HepG2 (cell line): Measurements from ENCODE around the gene MGA.

Experiments used
- CHCHD3 ChIP-seq: sonication (generic); formaldehyde crosslinking; IDR thresholded peaks from 2 replicates; pipeline ENCODE4 v1.8.0; 2022; ENCODE audit warnings: mild to moderate bottlenecking, missing genetic modification reagents, moderate library complexity
- NCOA1 ChIP-seq: sonication (generic); formaldehyde crosslinking; IDR thresholded peaks from 2 replicates; pipeline ENCODE4 v1.9.0; 2021; ENCODE audit warnings: missing genetic modification reagents
- RBM39 ChIP-seq: fragments of 200-400 bp; formaldehyde crosslinking; IDR thresholded peaks from one replicate; pipeline ENCODE4 v1.6.1; 2018; ENCODE audit warnings: antibody characterized with exemption, mild to moderate bottlenecking, low read depth, low read length; ENCODE audit not compliant: poor library complexity, severe bottlenecking
- RNF2 ChIP-seq: fragments of 450-650 bp; conservative IDR thresholded peaks from 2 replicates; pipeline ENCODE4 v1.6.1; 2016; ENCODE audit warnings: low read depth
- TARDBP ChIP-seq: sonication (generic); formaldehyde crosslinking; IDR thresholded peaks from 2 replicates; pipeline ENCODE4 v1.8.0; 2022; ENCODE audit warnings: mild to moderate bottlenecking, missing genetic modification reagents
- TBX2 ChIP-seq: sonication (generic); formaldehyde crosslinking; IDR thresholded peaks from 2 replicates; pipeline ENCODE4 v1.5.0; 2020; ENCODE audit warnings: missing genetic modification reagents, mild to moderate bottlenecking, borderline replicate concordance
- ZNF362 ChIP-seq: sonication (generic); formaldehyde crosslinking; IDR thresholded peaks from 2 replicates; pipeline ENCODE4 v1.4.0; 2020; ENCODE audit warnings: missing genetic modification reagents, mild to moderate bottlenecking, borderline replicate concordance
- TF ChIP-seq, protein P1 (sequence below), 2 experiments: IDR thresholded peaks; 2 replicates each; pipeline ENCODE4 v1.6.1; 2011 to 2012; ENCODE audit warnings: low read length in 2 of 2, borderline replicate concordance in 1 of 2, low read depth in 1 of 2, mild to moderate bottlenecking in 1 of 2, moderate library complexity in 1 of 2
- TF ChIP-seq, protein P2 (sequence below): sonication (generic); formaldehyde crosslinking; IDR thresholded peaks from 2 replicates; pipeline ENCODE4 v1.5.0; 2020; ENCODE audit warnings: mild to moderate bottlenecking, missing genetic modification reagents, moderate library complexity

DNA sequence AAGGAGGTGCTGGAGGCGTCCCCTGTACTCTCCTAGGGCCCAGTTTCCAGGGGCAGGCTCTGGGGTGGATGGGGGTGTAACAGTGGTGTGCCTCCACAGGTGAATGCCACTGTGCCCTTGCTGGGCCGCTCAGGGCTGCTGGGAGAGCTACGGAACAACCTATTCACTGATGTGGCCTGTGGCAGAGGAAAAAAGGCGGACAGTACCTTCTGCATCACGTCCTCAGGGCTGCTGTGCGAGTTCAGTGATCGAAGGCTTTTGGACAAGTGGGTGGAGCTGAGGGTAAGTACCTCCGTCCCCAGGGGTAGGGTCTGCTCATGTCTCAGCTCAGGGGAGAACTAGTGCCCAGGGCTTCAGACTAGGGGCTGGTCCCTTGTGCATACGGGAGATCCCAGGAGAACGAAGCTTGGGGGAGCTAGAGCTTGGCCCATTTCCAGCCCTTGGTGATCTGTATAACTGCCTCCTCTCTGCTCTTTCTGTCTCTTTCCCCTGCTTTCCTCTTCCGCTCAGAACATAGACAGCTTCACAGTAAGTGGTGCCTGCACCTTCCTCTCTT lies 152.7 kb downstream of the MGA start:
- TF ChIP-seq, protein P1, sequence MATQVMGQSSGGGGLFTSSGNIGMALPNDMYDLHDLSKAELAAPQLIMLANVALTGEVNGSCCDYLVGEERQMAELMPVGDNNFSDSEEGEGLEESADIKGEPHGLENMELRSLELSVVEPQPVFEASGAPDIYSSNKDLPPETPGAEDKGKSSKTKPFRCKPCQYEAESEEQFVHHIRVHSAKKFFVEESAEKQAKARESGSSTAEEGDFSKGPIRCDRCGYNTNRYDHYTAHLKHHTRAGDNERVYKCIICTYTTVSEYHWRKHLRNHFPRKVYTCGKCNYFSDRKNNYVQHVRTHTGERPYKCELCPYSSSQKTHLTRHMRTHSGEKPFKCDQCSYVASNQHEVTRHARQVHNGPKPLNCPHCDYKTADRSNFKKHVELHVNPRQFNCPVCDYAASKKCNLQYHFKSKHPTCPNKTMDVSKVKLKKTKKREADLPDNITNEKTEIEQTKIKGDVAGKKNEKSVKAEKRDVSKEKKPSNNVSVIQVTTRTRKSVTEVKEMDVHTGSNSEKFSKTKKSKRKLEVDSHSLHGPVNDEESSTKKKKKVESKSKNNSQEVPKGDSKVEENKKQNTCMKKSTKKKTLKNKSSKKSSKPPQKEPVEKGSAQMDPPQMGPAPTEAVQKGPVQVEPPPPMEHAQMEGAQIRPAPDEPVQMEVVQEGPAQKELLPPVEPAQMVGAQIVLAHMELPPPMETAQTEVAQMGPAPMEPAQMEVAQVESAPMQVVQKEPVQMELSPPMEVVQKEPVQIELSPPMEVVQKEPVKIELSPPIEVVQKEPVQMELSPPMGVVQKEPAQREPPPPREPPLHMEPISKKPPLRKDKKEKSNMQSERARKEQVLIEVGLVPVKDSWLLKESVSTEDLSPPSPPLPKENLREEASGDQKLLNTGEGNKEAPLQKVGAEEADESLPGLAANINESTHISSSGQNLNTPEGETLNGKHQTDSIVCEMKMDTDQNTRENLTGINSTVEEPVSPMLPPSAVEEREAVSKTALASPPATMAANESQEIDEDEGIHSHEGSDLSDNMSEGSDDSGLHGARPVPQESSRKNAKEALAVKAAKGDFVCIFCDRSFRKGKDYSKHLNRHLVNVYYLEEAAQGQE (IDR thresholded peaks at IDR 0.05; ENCODE audit: borderline replicate concordance in 1 of 2, low read depth in 1 of 2, low read length in 2 of 2) = no peak
- TF ChIP-seq CHCHD3 (CRISPR knock-in tag) (no peak), RNF2 (no peak), ZNF362 (CRISPR knock-in tag) (no peak), NCOA1 (CRISPR knock-in tag) (no peak), RBM39 (no peak), TARDBP (CRISPR knock-in tag) (no peak), TBX2 (no peak)
- TF ChIP-seq, protein P2, sequence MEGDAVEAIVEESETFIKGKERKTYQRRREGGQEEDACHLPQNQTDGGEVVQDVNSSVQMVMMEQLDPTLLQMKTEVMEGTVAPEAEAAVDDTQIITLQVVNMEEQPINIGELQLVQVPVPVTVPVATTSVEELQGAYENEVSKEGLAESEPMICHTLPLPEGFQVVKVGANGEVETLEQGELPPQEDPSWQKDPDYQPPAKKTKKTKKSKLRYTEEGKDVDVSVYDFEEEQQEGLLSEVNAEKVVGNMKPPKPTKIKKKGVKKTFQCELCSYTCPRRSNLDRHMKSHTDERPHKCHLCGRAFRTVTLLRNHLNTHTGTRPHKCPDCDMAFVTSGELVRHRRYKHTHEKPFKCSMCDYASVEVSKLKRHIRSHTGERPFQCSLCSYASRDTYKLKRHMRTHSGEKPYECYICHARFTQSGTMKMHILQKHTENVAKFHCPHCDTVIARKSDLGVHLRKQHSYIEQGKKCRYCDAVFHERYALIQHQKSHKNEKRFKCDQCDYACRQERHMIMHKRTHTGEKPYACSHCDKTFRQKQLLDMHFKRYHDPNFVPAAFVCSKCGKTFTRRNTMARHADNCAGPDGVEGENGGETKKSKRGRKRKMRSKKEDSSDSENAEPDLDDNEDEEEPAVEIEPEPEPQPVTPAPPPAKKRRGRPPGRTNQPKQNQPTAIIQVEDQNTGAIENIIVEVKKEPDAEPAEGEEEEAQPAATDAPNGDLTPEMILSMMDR (CRISPR knock-in tag) = no peak
